Activated naive CD4-positive, alpha-beta T cell treated with anti-CD3 and anti-CD28 coated beads, Interleukin-2, amount 50 U/mL, for 16 hours (primary cell): ENCODE results near the gene SH3TC1.

Experiments used
- DNase-seq: peaks from one replicate; pipeline ENCODE4 v3.0.0-alpha.2; 2020

The SH3TC1 gene

GRCh38 chr4:8233672-8234484 is 34.8 kb downstream of the SH3TC1 start:
- no peak for DNase-seq

DNA sequence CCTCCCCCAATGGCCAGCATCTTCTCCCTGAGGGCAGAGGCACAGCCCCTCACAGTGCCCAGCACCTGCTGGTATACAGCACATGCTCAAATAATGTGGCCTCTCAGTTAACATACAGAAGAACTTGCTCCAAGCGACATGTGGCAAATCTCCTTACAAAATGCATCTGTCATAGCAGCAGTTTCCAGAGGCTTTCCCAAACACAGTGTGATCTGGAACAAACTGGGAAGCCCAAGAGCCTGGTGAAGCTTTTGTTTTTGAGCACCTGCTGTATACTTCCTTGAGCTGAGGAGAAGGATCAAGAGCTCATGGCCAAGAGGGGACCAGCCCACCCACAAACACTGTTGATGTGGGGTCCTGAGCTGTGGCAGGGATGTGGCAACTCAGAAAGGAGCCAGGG is 35.6 kb downstream of the SH3TC1 start:
- no peak for DNase-seq

- DNase-seq = no peak
Observed at GRCh38 chr4:8235224-8235623, 36.1 kb downstream of the SH3TC1 start.

DNA sequence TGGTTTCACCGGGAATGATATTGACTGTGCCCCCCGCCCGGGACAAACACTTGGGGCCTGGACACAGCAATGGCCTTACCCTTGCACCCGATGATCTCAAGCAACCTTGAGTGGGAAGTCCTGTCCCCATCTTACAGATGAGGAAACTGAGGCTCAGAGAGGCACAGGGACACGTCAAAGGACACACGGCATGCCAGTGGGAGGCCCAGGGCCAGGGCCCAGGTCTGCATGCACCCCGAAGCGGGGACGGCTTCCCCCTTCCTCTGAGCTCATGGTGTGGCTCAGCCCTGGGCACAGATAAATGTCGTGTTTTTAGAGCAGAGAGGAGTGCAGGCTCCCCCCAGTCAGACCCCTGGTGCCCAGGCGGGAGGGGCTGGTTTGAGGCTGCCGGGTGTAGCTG is 36.6 kb downstream of the SH3TC1 start:
- DNase-seq = no peak

- no peak for DNase-seq
Observed at GRCh38 chr4:8236106-8236919, 37.2 kb downstream of the SH3TC1 start.

DNA sequence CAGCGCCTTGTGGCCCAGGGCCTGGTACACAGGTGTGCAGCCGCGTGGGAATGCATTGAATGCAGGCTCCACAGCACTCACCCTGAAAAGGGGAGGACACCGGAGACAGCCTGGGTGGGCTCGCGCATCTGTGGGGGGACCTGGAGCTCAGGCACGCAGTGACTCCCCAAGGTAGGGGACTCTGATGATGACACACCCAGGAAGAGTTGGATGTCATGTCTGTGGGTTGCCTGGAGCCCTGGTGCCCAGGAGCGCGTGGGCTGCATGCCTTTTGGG is 37.8 kb downstream of the SH3TC1 start:
- DNase-seq = no peak

GRCh38 chr4:8237256-8237989 is 38.3 kb downstream of the SH3TC1 start:
- no peak for DNase-seq

- no peak for DNase-seq
Observed at GRCh38 chr4:8238036-8238511, 39.0 kb downstream of the SH3TC1 start.

GRCh38 chr4:8238515-8239053 is 39.5 kb downstream of the SH3TC1 start:
- no peak for DNase-seq

GRCh38 chr4:8239226-8239625 is 40.1 kb downstream of the SH3TC1 start:
- DNase-seq = no peak

GRCh38 chr4:8239661-8240060 is 40.6 kb downstream of the SH3TC1 start:
- DNase-seq = no peak

GRCh38 chr4:8240211-8241041 is 41.3 kb downstream of the SH3TC1 start:
- DNase-seq = no peak

GRCh38 chr4:8241211-8241779 is 42.2 kb downstream of the SH3TC1 start:
- DNase-seq = no peak

DNA sequence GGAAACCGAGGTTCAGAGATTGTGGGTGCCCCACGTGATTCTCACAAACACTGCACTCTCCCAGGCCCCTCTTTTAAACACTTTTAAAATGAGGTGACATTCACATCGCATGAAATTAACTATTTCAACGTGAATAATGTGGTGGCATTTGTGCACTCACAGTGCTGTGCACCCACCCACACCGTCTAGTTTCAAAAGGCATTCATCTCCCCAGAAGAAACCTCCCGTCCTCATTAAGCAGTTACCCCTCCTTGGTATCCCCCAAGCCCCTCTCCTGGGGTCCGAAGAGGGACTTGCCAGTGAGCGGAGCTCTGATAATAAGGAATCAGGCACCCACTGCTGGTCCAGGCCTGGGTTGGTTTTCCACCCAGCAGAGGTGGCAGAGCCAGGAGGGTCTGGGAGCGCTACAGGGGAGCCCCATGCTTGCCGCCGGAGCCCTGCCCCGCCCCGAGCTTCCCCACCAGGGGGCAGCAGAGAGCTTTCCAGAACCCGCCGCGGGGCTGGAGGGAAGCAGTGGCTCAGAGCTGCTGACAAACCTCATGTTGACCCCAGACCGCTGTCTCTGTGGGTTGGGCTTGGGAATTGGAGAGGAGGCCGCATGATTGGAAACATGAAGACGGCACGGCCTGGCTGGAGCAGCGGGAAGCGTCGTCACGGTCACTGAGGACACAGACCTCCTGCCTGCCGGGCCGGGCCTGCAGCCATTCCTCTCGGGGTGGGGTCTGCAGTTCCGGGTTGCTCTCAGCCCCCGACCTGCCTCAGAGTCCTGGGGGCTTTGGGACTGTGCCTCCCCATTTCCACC is 43.0 kb downstream of the SH3TC1 start:
- DNase-seq = peak; percentile 82

DNA sequence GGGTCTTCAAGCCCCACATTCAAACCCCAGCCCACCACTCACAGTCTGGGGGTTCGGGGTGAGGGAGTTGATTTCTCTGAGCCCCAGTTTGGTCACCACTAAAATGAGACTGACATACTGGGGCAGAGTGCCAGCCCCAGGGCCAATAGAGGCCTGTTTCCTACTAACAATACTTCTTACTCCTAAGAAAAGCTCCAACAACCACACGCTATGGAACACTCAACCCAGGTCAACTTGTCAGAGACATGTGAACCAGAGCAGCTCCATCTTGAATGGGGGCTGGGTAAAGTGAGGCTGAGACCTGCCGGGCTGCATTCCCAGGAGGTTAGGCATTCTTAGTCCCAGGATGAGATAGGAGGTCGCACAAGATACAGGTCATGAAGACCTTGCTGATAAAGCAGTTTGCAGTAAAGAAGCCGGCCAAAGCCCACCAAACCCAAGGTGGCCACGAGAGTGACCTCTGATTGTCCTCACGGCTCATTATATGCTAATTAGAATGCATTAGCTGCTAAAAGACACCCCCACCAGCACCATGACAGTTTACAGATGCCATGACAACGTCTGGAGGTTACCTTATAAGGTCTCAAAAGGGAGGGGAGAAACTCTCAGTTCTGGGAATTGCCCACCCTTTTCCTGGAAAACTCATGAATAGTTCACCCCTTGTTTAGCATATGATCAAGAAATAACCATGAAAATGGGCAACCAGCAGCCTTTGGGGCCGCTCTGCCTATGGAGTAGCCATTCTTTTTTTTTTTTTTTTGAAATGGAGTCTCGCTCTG is 43.9 kb downstream of the SH3TC1 start:
- no peak for DNase-seq

DNA sequence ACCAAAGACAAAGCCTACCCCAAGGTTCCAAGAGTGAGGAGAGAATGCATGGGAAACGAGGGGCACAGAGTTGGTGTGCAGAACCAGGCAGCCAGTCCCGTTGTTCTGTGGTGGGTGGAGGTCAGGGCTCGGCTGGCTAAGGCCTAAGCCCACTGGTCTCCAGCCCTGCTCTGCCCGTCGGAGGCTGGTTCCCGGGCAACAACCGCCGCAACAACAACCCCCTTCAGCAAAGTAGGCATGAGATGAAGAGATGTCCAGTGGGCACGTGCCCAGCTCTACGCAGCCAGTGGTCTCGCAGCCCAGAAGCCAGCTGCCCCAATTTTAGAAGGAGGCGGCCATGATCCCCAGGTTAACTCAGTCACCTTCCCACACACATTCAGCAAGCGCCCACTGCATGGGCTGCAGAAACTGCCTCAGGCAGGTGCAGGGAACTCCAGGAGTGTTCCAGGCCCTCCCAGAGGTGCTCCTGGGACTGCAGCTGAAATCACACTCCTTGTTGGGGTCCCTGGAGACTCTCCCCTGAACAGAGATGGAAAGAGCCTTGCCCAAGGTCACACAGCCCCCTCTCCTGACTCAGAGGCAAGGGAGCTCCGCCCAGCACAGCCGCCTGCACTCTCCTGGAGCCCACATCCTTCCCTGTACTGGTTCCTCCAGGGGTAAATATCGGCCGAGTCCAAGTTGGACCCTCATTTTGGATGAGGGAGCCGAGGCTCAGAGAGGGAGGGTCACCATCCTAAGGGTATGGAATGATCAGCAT is 45.1 kb downstream of the SH3TC1 start:
- DNase-seq = no peak

- DNase-seq = no peak
Observed at GRCh38 chr4:8244931-8245460, 45.9 kb downstream of the SH3TC1 start.

GRCh38 chr4:8245884-8246833 is 47.1 kb downstream of the SH3TC1 start:
- no peak for DNase-seq
